GM23338 (cell line): ENCODE measurements around the gene C1QTNF9. TPM values are rescaled to one million over a fixed set of nuclear protein-coding genes. Genes with fewer than 3 reads are reported as not detected.

ENCODE experiments used
- ATAC-seq: fragments of 200-7000 bp; cut with Tn5 transposase; 3 replicates; pipeline ENCODE4 v1.9.1; 2020
- DNase-seq: peaks from one replicate; pipeline ENCODE4 v3.0.0-alpha.2; 2015; ENCODE audit warnings: low spot score
- H2AFZ ChIP-seq: fragments of 200-600 bp; sonication (generic); 2 replicates; pipeline ENCODE4 v1.8.0; 2016; ENCODE audit warnings: antibody characterized with exemption, mild to moderate bottlenecking, moderate library complexity
- H3F3A ChIP-seq: fragments of 200-600 bp; sonication (generic); replicated peaks from 2 replicates; pipeline ENCODE4 v1.8.0; 2017; ENCODE audit warnings: antibody characterized with exemption, mixed run types, low read depth
- H3K27ac ChIP-seq: fragments of 200-600 bp; sonication (generic); 2 replicates; pipeline ENCODE4 v1.6.1; 2016; ENCODE audit warnings: low read depth
- H3K27me3 ChIP-seq: fragments of 200-600 bp; sonication (generic); 2 replicates; pipeline ENCODE4 v1.8.0; 2016; ENCODE audit warnings: mild to moderate bottlenecking, mixed run types, moderate library complexity; ENCODE audit not compliant: insufficient read depth
- H3K36me3 ChIP-seq: fragments of 200-600 bp; sonication (generic); 2 replicates; pipeline ENCODE4 v1.8.0; 2016; ENCODE audit warnings: mild to moderate bottlenecking; ENCODE audit not compliant: insufficient read depth
- H3K4me1 ChIP-seq: fragments of 200-600 bp; sonication (generic); 2 replicates; pipeline ENCODE4 v1.8.0; 2016; ENCODE audit warnings: mild to moderate bottlenecking, moderate library complexity; ENCODE audit not compliant: insufficient read depth
- H3K4me2 ChIP-seq: fragments of 200-600 bp; sonication (generic); 2 replicates; pipeline ENCODE4 v1.7.1; 2017; ENCODE audit warnings: mixed run types
- H3K4me3 ChIP-seq: fragments of 200-600 bp; sonication (generic); 2 replicates; pipeline ENCODE4 v1.6.1; 2016; ENCODE audit warnings: mixed run types
- H3K79me2 ChIP-seq: fragments of 200-600 bp; sonication (generic); replicated peaks from 2 replicates; pipeline ENCODE4 v1.8.0; 2017; ENCODE audit warnings: mild to moderate bottlenecking; ENCODE audit not compliant: insufficient read depth
- H3K9me2 ChIP-seq: fragments of 200-600 bp; sonication (generic); 2 replicates; pipeline ENCODE4 v1.8.0; 2017; ENCODE audit not compliant: insufficient read depth
- H4K20me1 ChIP-seq: fragments of 200-600 bp; sonication (generic); replicated peaks from 2 replicates; pipeline ENCODE4 v1.8.0; 2017; ENCODE audit warnings: mild to moderate bottlenecking; ENCODE audit not compliant: insufficient read depth
- H3K27ac Mint-ChIP-seq: 2 replicates; pipeline ENCODE4 v1.8.0; 2020; ENCODE audit warnings: inconsistent platforms, mild to moderate bottlenecking, moderate library complexity, mixed read lengths
- H3K27me3 Mint-ChIP-seq: 3 replicates; pipeline ENCODE4 v1.8.0; 2022; ENCODE audit warnings: low read depth, mild to moderate bottlenecking, moderate library complexity, mixed read lengths, inconsistent platforms; ENCODE audit not compliant: insufficient read depth, poor library complexity
- H3K36me3 Mint-ChIP-seq: 3 replicates; pipeline ENCODE4 v1.8.0; 2021; ENCODE audit warnings: low read depth, mild to moderate bottlenecking, inconsistent platforms, moderate library complexity, mixed read lengths
- H3K4me1 Mint-ChIP-seq: 3 replicates; pipeline ENCODE4 v1.8.0; 2020; ENCODE audit warnings: mild to moderate bottlenecking, inconsistent platforms, mixed read lengths
- H3K4me3 Mint-ChIP-seq: 3 replicates; pipeline ENCODE4 v1.8.0; 2021; ENCODE audit warnings: moderate library complexity, mild to moderate bottlenecking, inconsistent platforms, mixed read lengths
- H3K9me3 Mint-ChIP-seq: 3 replicates; pipeline ENCODE4 v1.8.0; 2020; ENCODE audit warnings: moderate library complexity, mild to moderate bottlenecking, inconsistent platforms, mixed read lengths
- CREB1 ChIP-seq: fragments of 250-450 bp; sonication (Bioruptor Pico); IDR thresholded peaks from 2 replicates; pipeline ENCODE4 v1.5.0; 2020; ENCODE audit warnings: low read depth, mild to moderate bottlenecking, moderate library complexity
- CTCF ChIP-seq, 2 experiments: fragments of 200-600 bp in 1 of 2; sonication (generic) in 1 of 2; conservative IDR thresholded peaks; 2 replicates each; pipeline versions ENCODE4 v1.5.1 to v1.6.1; 2016 to 2017; ENCODE audit warnings: antibody characterized with exemption in 2 of 2, low read depth in 2 of 2, mild to moderate bottlenecking in 2 of 2, moderate library complexity in 1 of 2
- ETS1 ChIP-seq: IDR thresholded peaks from 2 replicates; pipeline ENCODE4 v1.6.1; 2016; ENCODE audit warnings: antibody characterized with exemption
- EZH2 ChIP-seq: fragments of 200-600 bp; sonication (generic); IDR thresholded peaks from one replicate; pipeline ENCODE4 v1.8.0; 2017; ENCODE audit warnings: antibody characterized with exemption, mild to moderate bottlenecking, low read depth; ENCODE audit not compliant: unreplicated experiment
- EZH2phosphoT487 ChIP-seq: fragments of 200-600 bp; sonication (generic); IDR thresholded peaks from one replicate; pipeline ENCODE4 v1.8.1; 2018; ENCODE audit warnings: antibody characterized with exemption; ENCODE audit not compliant: unreplicated experiment
- JUNB ChIP-seq: IDR thresholded peaks from one replicate; pipeline ENCODE4 v1.6.1; 2016; ENCODE audit warnings: antibody characterized with exemption; ENCODE audit not compliant: unreplicated experiment
- NANOG ChIP-seq: IDR thresholded peaks from 2 replicates; pipeline ENCODE4 v1.6.1; 2016; ENCODE audit warnings: antibody characterized with exemption, borderline replicate concordance
- POLR2AphosphoS5 ChIP-seq: IDR thresholded peaks from 2 replicates; pipeline ENCODE4 v1.6.1; 2016; ENCODE audit warnings: antibody characterized with exemption, low read depth
- STAT1 ChIP-seq: IDR thresholded peaks from one replicate; pipeline ENCODE4 v1.6.1; 2016; ENCODE audit warnings: antibody characterized with exemption; ENCODE audit not compliant: unreplicated experiment
- ZNF331 ChIP-seq: fragments of 250-450 bp; sonication (Bioruptor Pico); IDR thresholded peaks from 2 replicates; pipeline ENCODE4 v1.5.0; 2020; ENCODE audit warnings: low read depth, mild to moderate bottlenecking, moderate library complexity
- ZNF462 ChIP-seq: fragments of 250-450 bp; sonication (Bioruptor Pico); IDR thresholded peaks from 2 replicates; pipeline ENCODE4 v1.5.0; 2020; ENCODE audit warnings: mild to moderate bottlenecking, moderate library complexity
- polyA plus RNA-seq: library from polyadenylated mRNA; unstranded; fragments of >200 nt; fragmentation: Nextera tagmentation; extraction: Ambion mirVana; gene quantifications from 2 replicates; pipeline ENCODE4 v1.2.1, GENCODE V29; 2016
- total RNA-seq: library from RNA; depleted of rRNA; stranded (reverse); fragments of >200 nt; shearing (Covaris generic); gene quantifications from 2 replicates; pipeline ENCODE4 v1.2.3, GENCODE V29; 2014

Gene C1QTNF9
- total and polyA plus RNA-seq, 2 experiments from 2014 or later, result not detected

- TF ChIP-seq ETS1, result no peak
- peaks cover 9% of the 10 kb centered on the region; the same call in 1 of the 2 replicates for H3K36me3 ChIP-seq
- ATAC-seq, result no peak
These were observed 20.5 kb upstream of the C1QTNF9 start for GRCh38 chr13:24288870-24289269.

GRCh38 chr13:24290280-24290932 lies 19.0 kb upstream of the C1QTNF9 start:
- H3K27me3 Mint-ChIP-seq, result peaks cover 1% of the 10 kb centered on the region
- no peaks in the 10 kb centered on the region for H3K9me2 ChIP-seq
- no peaks in the 10 kb centered on the region for H3K9me3 Mint-ChIP-seq
- peaks cover 40% of the 10 kb centered on the region for H3K36me3 Mint-ChIP-seq
- H3K4me1 ChIP-seq, result no peaks in the 10 kb centered on the region
- H2AFZ ChIP-seq, result no peak overlapping the region
- H4K20me1 ChIP-seq, result no peaks in the 10 kb centered on the region; the same call in 1 of the 2 replicates
- ATAC-seq, result no peak
- no peak overlapping the region for H3K27ac Mint-ChIP-seq
- no peaks in the 10 kb centered on the region for H3F3A ChIP-seq
- no peaks in the 10 kb centered on the region for H3K4me1 Mint-ChIP-seq
- no peak overlapping the region for H3K4me3 Mint-ChIP-seq
- H3K79me2 ChIP-seq, result no peaks in the 10 kb centered on the region
- no peak overlapping the region for H3K4me2 ChIP-seq
- H3K36me3 ChIP-seq, result peaks cover 13% of the 10 kb centered on the region
- DNase-seq, result no peak
- no peak overlapping the region for H3K4me3 ChIP-seq
- no peak overlapping the region for H3K27ac ChIP-seq
- no peaks in the 10 kb centered on the region for H3K27me3 ChIP-seq
- TF ChIP-seq ZNF331 (CRISPR knock-in tag) (no peak), CREB1 (CRISPR knock-in tag) (no peak), EZH2phosphoT487 (no peak), POLR2AphosphoS5 (no peak), ETS1 (no peak), CTCF (conservative IDR thresholded peaks at IDR 0.05; ENCODE audit: low read depth in 2 of 2) (no peak), EZH2 (no peak), JUNB (no peak), ZNF462 (no peak), NANOG (no peak), STAT1 (no peak)

More at GRCh38 chr13:24288870-24289269, 20.5 kb upstream of the C1QTNF9 start:
- H3K27me3 ChIP-seq, result no peaks in the 10 kb centered on the region
- no peaks in the 10 kb centered on the region for H3K9me2 ChIP-seq
- H3K36me3 Mint-ChIP-seq, result peaks cover 38% of the 10 kb centered on the region
- no peaks in the 10 kb centered on the region for H3K4me1 ChIP-seq
- H3K9me3 Mint-ChIP-seq, result no peaks in the 10 kb centered on the region
- DNase-seq, result no peak
- H3K79me2 ChIP-seq, result no peaks in the 10 kb centered on the region
- H3K27ac Mint-ChIP-seq, result no peak overlapping the region
- H3K4me1 Mint-ChIP-seq, result no peaks in the 10 kb centered on the region
- H3F3A ChIP-seq, result no peaks in the 10 kb centered on the region
- no peak overlapping the region for H2AFZ ChIP-seq
- H3K4me2 ChIP-seq, result no peak overlapping the region
- H4K20me1 ChIP-seq, result no peaks in the 10 kb centered on the region; the same call in 1 of the 2 replicates
- no peak overlapping the region for H3K4me3 ChIP-seq
- H3K4me3 Mint-ChIP-seq, result no peak overlapping the region
- no peak overlapping the region for H3K27ac ChIP-seq
- peaks cover 1% of the 10 kb centered on the region for H3K27me3 Mint-ChIP-seq
